HG03457 (cell line): ENCODE measurements around the gene SLC25A33.

ENCODE experiments used
- ATAC-seq: cut with Tn5 transposase; IDR thresholded peaks from one replicate; pipeline ENCODE4 v1.9.1; 2021; ENCODE audit warnings: moderate number of reproducible peaks; ENCODE audit not compliant: unreplicated experiment

SLC25A33 gene

GRCh38 chr1:9599741-9600140 lies 60.5 kb downstream of the SLC25A33 start:
- ATAC-seq, result no peak

GRCh38 chr1:9600861-9601834 lies 61.9 kb downstream of the SLC25A33 start:
- no peak for ATAC-seq

- ATAC-seq, result no peak
Observed at GRCh38 chr1:9601942-9602793, 62.9 kb downstream of the SLC25A33 start.

DNA sequence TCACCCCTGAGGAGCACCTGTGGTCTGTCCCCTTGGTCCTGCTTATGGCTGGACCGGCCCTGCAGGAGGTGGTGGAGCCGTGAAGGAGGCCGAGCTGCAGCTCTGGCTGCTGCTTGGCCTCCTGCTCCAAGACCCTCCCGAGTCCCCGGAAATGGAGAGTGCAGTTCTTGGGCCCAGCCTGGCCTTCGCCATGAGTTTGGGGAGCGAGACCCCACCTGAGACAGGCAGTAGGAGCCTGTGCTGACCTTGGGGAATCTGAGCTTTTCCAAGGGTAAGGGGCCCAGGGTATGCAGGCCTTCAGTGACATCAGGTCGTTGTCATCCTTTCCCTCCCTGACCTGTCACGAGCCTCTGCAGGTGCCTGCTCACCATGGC lies 63.5 kb downstream of the SLC25A33 start:
- ATAC-seq, result no peak

- ATAC-seq, result no peak
Observed at GRCh38 chr1:9603307-9603706, 64.0 kb downstream of the SLC25A33 start.

DNA sequence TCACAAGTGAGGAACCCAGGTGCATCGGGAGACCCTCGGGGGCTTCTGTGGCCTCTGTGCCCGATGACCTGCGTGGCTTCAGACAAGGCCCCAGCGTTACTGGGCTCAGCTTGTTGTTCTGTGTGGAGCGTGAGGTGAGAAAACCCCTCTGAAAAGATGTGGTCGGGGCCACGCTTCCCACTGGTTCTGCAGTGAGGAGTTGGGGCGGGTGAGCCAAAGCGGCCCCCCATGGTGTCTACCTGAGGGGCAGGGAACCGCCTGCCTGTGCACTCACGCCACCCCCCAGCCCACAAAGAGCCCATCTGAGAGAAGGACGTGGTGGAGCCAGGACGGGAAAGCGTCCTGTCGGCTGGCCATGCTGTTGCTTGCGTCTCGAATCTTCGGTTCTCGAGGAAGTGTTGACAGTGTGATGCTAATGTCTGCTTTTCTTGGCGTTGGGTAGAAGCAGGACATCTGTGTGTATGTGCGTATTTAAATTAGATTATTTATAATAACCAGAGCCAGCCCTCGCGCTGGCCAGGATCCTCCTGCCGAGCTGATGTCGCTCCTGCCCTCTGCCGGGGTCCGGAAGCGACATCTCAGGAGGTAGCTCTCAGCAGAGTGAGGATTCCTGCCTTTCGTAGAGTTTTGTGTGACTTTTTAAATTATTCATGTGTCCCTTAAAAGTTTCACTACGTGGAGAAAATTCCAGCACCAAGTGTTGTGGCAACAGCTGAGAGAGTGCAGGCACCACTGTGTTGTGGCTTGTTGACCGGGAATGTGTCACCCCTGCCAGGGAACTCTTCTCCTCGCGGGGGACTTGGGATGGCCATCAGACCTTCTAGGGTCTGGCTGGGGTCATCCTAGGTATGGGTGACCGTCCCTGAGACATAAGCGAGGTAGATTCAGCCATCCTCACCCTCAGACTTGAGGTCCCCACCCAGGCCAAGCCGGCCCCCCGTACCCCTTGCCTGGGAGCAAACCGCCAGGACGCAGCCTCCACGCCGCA lies 64.8 kb downstream of the SLC25A33 start:
- ATAC-seq, result no peak

GRCh38 chr1:9604836-9605235 lies 65.6 kb downstream of the SLC25A33 start:
- ATAC-seq, result no peak

DNA sequence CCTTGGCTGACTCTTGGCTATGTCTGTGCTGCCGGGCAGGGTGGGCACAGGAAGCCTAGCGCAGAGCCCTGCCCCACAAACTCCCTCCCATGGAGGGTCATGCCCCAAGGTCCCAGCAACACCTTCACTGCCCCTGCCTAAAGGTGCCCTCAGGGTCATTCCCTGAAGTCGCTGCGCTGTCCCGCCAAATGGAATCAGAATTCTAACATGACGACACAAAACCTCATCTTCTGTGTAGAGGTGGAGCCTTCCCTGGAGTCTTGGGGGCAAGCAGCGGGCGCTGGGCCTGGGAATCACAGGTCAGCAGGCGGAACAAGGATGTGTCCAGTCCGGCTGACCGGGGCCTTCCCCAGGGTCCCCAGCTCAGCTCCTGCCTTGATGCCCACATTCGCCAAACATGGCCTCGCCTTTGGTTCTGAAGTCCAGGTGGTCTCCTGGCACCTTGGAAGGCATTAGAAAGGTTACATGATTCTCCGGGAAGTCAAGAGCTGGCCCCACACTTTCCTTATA lies 66.7 kb downstream of the SLC25A33 start:
- ATAC-seq, result no peak

DNA sequence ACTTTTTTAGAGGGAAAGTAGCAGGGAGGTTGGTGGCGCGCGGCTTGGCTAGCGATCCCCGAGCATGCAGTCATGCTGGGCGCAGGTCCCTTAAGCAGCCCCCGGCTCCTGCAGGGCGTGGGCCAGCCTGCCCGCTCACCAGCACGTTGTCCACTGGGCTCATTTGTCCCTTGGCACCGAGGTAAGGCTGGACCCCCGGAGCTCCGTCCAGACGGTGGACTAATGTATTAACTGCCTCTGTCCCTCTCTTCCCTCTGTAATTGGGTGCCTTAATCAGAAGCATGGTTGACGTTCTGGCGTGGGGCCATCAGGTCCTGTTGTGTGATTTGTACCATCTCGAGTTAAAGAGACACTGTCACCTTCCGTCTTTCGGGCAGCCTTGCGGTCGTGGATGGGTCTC lies 67.2 kb downstream of the SLC25A33 start:
- no peak for ATAC-seq

DNA sequence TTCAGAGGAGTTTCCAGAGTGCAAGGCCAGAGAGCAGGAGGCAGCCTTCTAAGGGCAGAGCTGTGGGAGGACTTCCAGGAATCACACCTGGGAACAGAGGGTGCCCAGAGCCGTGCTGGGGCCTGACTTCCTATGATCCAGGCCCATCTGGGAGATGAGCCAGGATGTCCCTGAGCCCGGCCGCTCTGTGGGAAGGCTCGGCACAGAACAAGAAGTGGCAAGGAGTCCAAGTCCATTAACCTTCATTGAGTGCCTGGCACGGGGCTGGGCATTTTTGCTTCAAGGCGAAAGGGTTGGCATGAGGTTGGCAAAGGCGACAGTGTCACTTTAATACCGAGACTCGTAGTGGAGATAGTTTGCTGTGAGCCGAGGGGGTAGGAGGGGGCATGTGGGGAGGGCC lies 67.7 kb downstream of the SLC25A33 start:
- ATAC-seq, result no peak

DNA sequence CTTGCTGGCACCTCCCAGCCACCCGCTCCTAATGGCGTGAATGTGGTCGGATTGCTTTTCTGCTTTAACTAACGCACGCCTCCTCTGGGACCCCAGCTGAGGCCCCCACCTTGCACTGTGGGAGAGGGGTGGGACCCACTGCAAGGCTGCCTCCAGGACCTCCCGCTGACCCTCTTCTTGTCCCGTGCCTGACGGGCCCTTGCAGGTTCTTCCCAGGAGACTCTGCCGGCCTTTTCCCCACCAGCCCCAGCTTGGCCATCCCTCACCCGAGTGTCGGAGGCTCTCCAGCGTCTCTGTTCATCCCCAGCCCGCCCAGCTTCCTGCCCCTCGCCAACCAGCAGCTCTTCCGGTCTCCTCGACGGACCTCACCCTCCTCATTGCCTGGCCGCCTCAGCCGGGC lies 68.1 kb downstream of the SLC25A33 start:
- ATAC-seq, result no peak

DNA sequence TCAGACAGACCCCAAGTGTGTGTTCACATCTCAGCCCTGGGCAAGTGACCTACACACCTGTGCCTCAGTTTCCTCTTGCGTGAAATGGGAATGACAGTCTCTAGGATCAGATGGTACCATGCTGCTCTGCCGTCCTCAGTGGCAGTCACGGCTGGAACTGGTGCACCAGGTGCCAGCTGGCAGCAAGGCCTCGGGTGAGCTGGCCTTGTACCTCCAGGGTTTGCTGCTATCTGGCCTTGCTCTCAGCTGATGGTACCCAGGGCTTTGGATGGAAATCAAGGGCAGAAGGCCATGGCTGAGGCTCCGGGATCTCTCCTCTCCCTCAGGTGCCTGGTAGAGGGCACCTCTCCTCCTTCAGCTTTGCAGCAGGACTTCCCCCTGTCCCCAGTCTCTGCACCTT lies 70.7 kb downstream of the SLC25A33 start:
- no peak for ATAC-seq

DNA sequence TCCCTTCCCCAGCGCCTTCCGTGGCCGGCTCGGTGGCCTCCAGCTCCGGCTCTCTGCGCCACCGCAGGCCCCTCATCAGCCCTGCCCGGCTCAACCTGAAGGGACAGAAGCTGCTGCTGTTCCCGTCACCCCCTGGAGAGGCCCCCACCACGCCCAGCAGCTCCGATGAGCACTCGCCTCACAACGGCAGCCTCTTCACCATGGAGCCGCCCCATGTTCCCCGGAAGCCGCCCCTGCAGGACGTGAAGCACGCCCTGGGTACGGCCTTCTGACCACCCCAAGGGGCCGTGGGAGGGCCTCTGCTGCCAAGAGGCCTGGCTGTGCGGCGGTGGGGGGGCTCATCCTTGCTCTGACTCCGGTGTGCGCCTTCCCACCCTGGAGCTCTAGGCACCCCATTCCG lies 71.3 kb downstream of the SLC25A33 start:
- ATAC-seq, result no peak

DNA sequence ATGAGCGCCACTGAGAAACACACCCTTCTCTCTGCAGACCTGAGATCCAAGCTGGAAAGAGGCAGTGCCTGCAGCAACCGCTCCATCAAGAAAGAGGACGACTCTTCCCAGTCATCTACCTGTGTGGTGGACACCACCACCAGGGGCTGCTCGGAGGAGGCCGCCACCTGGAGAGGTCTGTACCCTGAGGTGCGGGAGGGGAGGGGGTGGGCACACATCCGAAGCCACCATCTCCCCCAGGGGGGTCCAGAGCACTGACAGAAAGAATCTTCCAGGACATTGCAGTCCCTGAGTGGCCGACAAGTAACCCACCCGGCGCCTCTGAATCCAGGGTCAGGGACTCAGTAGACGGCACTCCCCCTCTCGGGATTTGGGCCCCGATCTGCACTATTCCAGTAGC lies 72.5 kb downstream of the SLC25A33 start:
- ATAC-seq, result no peak

GRCh38 chr1:9612162-9612845 lies 73.0 kb downstream of the SLC25A33 start:
- no peak for ATAC-seq

GRCh38 chr1:9612871-9613624 lies 73.8 kb downstream of the SLC25A33 start:
- ATAC-seq, result no peak

DNA sequence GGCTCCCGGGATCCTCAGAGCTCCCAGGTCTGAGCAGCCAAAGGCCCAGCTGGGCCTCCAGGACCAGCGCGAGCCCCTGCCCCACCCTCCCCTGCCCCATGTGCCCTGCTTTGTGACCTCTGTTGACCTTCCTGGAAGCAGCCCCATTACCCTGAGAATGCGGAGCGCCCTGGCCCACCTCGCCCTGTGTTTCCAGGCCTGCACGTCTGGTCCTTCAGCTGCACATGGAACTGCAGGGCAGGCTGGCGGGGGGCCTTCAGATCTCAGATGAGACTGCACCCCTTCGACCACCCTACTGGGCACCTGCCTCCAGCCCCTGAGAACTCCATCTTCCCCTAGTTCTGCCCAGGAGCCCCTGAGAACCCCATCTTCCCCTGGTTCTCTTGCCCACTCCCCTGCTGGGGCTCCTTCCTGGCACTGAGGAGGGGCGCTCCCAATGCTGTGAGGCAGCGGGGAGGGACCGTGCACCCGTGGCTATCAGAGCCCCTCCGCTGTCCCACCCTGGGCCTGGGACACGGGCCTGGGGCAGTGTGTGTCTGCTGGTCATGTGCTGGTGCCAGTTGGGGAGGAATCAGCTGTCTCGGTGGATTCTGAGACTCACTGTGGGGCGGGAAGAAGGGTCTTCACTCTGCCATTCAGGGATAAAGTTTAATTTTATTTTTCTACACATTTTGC lies 74.5 kb downstream of the SLC25A33 start:
- no peak for ATAC-seq

DNA sequence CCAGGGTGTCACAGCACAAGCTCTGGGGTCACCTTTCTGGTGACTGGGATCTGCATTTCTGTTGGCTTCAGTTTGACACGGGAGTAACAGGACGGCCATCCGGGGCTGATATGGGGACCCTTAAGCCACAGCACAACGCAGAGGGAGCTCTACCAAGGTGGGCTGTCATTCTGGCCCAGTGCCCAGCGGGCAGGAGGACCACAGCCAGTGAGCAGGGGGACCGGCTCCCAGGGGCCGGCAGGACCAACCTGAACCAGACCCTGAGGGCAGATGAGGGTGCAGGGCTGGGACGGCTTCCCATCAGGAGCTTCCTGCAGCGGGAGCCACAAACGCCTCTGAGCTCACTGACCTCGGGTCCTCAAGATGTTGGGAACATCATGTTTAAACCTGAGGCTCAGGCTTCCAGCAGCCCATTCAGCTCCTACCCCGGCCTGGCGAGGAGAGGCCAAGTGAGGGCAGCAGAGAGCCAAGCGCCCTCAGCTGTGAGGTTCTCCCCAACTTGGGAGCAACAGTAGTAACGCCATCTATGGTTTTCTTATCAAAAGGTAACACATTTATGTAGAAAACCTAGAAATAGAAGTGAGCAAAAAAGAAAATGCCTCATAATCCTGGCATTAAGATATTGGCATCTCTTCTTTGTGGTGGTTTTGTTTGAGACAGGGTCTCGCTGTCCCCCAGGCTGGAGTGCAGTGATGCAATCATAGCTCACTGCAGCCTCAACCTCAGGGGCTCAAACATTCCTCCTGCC lies 76.2 kb downstream of the SLC25A33 start:
- no peak for ATAC-seq
